ENCODE measurements around the gene RBM17. TPM values are rescaled to one million over a fixed set of nuclear protein-coding genes. Genes with fewer than 3 reads are reported as not detected.

The RBM17 gene
- total and polyA plus RNA-seq, 2 of the 13 experiments (the other 11 are each of a cell fraction or from before 2014, with no cell fraction given): 30.7 to 77.5 TPM

GRCh38 chr10:6161921-6162320 lies 73.1 kb downstream of the RBM17 start:
- H3K79me2 ChIP-seq (ENCODE audit: insufficient read depth, low read length): no peaks in the 10 kb centered on the region
- in situ Hi-C loops (cut with HindIII; ENCODE audit: extremely low pct_ligation_motif_present, low pct_unique_long_range_greater_than_20kb): no loop called here
- H3K9me3 ChIP-seq (ENCODE audit: low read length): no peaks in the 10 kb centered on the region
- H3K27me3 ChIP-seq (ENCODE audit: control insufficient read depth in 1 of 2, insufficient read depth in 2 of 2, low read length in 2 of 2): no peaks in the 10 kb centered on the region
- H3K27ac ChIP-seq (ENCODE audit: extremely low read length, insufficient read depth, low read length): no peak overlapping the region
- TF ChIP-seq MEIS1 (CRISPR knock-in tag; IDR thresholded peaks at IDR 0.05; ENCODE audit: borderline replicate concordance): no peak
- TF ChIP-seq THAP7 (CRISPR knock-in tag; IDR thresholded peaks at IDR 0.05): no peak
- TF ChIP-seq ZNF564 (CRISPR knock-in tag; IDR thresholded peaks at IDR 0.05): no peak
- TF ChIP-seq PITX1 (CRISPR knock-in tag; IDR thresholded peaks at IDR 0.05): no peak
- no TSS peak for BruUV-seq (replicated peaks)
- no peak for FAIRE-seq
- H3K4me1 ChIP-seq (ENCODE audit: insufficient read depth, low read length): no peaks in the 10 kb centered on the region
- ATAC-seq: no peak
- H3K4me3 ChIP-seq (replicated peaks in 1 of 3; ENCODE audit: insufficient read depth in 1 of 3, low read depth in 2 of 3, low read length in 3 of 3): no peak overlapping the region
- 39% methylated on average over 3 of the region's 3 CpGs for WGBS (ENCODE audit: low lambda C conversion rate)
- H3K36me3 ChIP-seq (replicated peaks in 1 of 2; ENCODE audit: control insufficient read depth in 1 of 2, insufficient read depth in 2 of 2, low read length in 2 of 2): no peaks in the 10 kb centered on the region
- ChIA-PET CTCF (ENCODE audit: low intra/inter-chr PET ratio, low total read pairs) (no interaction called here), POLR2A (no interaction called here)
- H3K9ac ChIP-seq (ENCODE audit: insufficient read depth, low read depth, low read length): no peak overlapping the region
- H4K20me1 ChIP-seq (ENCODE audit: insufficient read depth, low read length): no peaks in the 10 kb centered on the region
- no peak overlapping the region for H2AFZ ChIP-seq (ENCODE audit: low read length)
- H3K4me2 ChIP-seq (ENCODE audit: low read depth, low read length): no peak overlapping the region
- DNase-seq (ENCODE audit: low spot score): no peak
- intact Hi-C loops (cut with micrococcal nuclease; ENCODE audit: unreplicated experiment): no loop called here

GRCh38 chr10:6162589-6163356 lies 73.9 kb downstream of the RBM17 start:
- DNase-seq (ENCODE audit: low spot score) (no peak), FAIRE-seq (no peak), ATAC-seq (no peak)
- Histone ChIP-seq H3K9ac (ENCODE audit: insufficient read depth, low read depth, low read length) (no peak overlapping the region), H3K4me2 (ENCODE audit: low read depth, low read length) (no peak overlapping the region), H2AFZ (ENCODE audit: low read length) (no peak overlapping the region), H3K79me2 (ENCODE audit: insufficient read depth, low read length) (no peaks in the 10 kb centered on the region), H4K20me1 (ENCODE audit: insufficient read depth, low read length) (no peaks in the 10 kb centered on the region), H3K4me3 (replicated peaks in 1 of 3; ENCODE audit: insufficient read depth in 1 of 3, low read depth in 2 of 3, low read length in 3 of 3) (no peak overlapping the region), H3K4me1 (ENCODE audit: insufficient read depth, low read length) (no peaks in the 10 kb centered on the region), H3K9me3 (ENCODE audit: low read length) (no peaks in the 10 kb centered on the region), H3K27ac (ENCODE audit: extremely low read length, insufficient read depth, low read length) (no peak overlapping the region), H3K36me3 (replicated peaks in 1 of 2; ENCODE audit: control insufficient read depth in 1 of 2, insufficient read depth in 2 of 2, low read length in 2 of 2) (no peaks in the 10 kb centered on the region), H3K27me3 (ENCODE audit: control insufficient read depth in 1 of 2, insufficient read depth in 2 of 2, low read length in 2 of 2) (no peaks in the 10 kb centered on the region)
- BruUV-seq (replicated peaks): no TSS peak
- in situ Hi-C loops (cut with HindIII; ENCODE audit: extremely low pct_ligation_motif_present, low pct_unique_long_range_greater_than_20kb): no loop called here
- ChIA-PET CTCF (ENCODE audit: low intra/inter-chr PET ratio, low total read pairs) (no interaction called here), POLR2A (no interaction called here)
- 44% methylated on average over 12 of the region's 12 CpGs for WGBS (ENCODE audit: low lambda C conversion rate)
- intact Hi-C loops (cut with micrococcal nuclease; ENCODE audit: unreplicated experiment): no loop called here
- TF ChIP-seq ZSCAN25 (CRISPR knock-in tag; IDR thresholded peaks at IDR 0.05) (no peak), SRF (IDR thresholded peaks at IDR 0.05; ENCODE audit: low read depth, low read length) (no peak), ZNF280B (CRISPR knock-in tag; IDR thresholded peaks at IDR 0.05; ENCODE audit: borderline replicate concordance) (no peak), HBP1 (CRISPR knock-in tag; IDR thresholded peaks at IDR 0.05; ENCODE audit: low read depth) (no peak), ZNF251 (CRISPR knock-in tag; IDR thresholded peaks at IDR 0.05) (no peak), STAG1 (CRISPR knock-in tag; IDR thresholded peaks at IDR 0.05) (no peak), ZBTB20 (CRISPR knock-in tag; IDR thresholded peaks at IDR 0.05; ENCODE audit: borderline replicate concordance, low read depth) (no peak), THAP7 (CRISPR knock-in tag; IDR thresholded peaks at IDR 0.05) (no peak), JDP2 (CRISPR knock-in tag; IDR thresholded peaks at IDR 0.05; ENCODE audit: borderline replicate concordance) (no peak), RFX3 (CRISPR knock-in tag; IDR thresholded peaks at IDR 0.05) (no peak), ZNF724P (CRISPR knock-in tag; IDR thresholded peaks at IDR 0.05; ENCODE audit: borderline replicate concordance) (no peak), RFXANK (CRISPR knock-in tag; IDR thresholded peaks at IDR 0.05) (no peak)

Measured in HepG2 (cell line).